GM19467 (cell line): ENCODE measurements around the gene FHIP2A.
"Not testable (repeated sequence)": the region's sequence is repeated elsewhere in the genome, so short reads cannot be mapped to it uniquely, and the experiment has no call there.

ENCODE experiments used
- ATAC-seq: cut with Tn5 transposase; IDR thresholded peaks from one replicate; pipeline ENCODE4 v1.9.1; 2021; ENCODE audit warnings: mild to moderate bottlenecking, moderate library complexity; ENCODE audit not compliant: unreplicated experiment

FHIP2A gene

GRCh38 chr10:114821293-114821914, at the start of gene FHIP2A:
Gene FHIP2A, plus strand, starts transcription at chr10:114821780. Its CDS starts 299 bp downstream, at chr10:114822079.
- ATAC-seq, result peak; percentile 74

- no peak for ATAC-seq
Measured at GRCh38 chr10:114772496-114773196, 48.9 kb upstream of the FHIP2A start.

- no peak for ATAC-seq
Measured at GRCh38 chr10:114773197-114773532, 48.4 kb upstream of the FHIP2A start.

GRCh38 chr10:114775082-114775481, 46.5 kb upstream of the FHIP2A start:
- not testable (repeated sequence) for ATAC-seq

- ATAC-seq, result no peak
Measured at GRCh38 chr10:114777415-114777814, 44.2 kb upstream of the FHIP2A start.

GRCh38 chr10:114779803-114780576, 41.6 kb upstream of the FHIP2A start:
- no peak for ATAC-seq

- no peak for ATAC-seq
Measured at GRCh38 chr10:114780577-114781184, 40.9 kb upstream of the FHIP2A start.

- no peak for ATAC-seq
Measured at GRCh38 chr10:114782666-114783065, 38.9 kb upstream of the FHIP2A start.

- no peak for ATAC-seq
Measured at GRCh38 chr10:114783686-114784085, 37.9 kb upstream of the FHIP2A start.

GRCh38 chr10:114786492-114786891, 35.1 kb upstream of the FHIP2A start:
- not testable (repeated sequence) for ATAC-seq

GRCh38 chr10:114787131-114787530, 34.4 kb upstream of the FHIP2A start:
- not testable (repeated sequence) for ATAC-seq

- no peak for ATAC-seq
Measured at GRCh38 chr10:114791768-114792167, 29.8 kb upstream of the FHIP2A start.

GRCh38 chr10:114795039-114795438, 26.5 kb upstream of the FHIP2A start:
- no peak for ATAC-seq

GRCh38 chr10:114800361-114800760, 21.2 kb upstream of the FHIP2A start:
- ATAC-seq, result no peak

GRCh38 chr10:114801411-114801813, 20.2 kb upstream of the FHIP2A start:
- ATAC-seq, result no peak

GRCh38 chr10:114802177-114802576, 19.4 kb upstream of the FHIP2A start:
- no peak for ATAC-seq

GRCh38 chr10:114806562-114807391, 14.8 kb upstream of the FHIP2A start:
- ATAC-seq, result no peak

GRCh38 chr10:114808982-114809381, 12.6 kb upstream of the FHIP2A start:
- no peak for ATAC-seq

- ATAC-seq, result peak; percentile 100
Measured at GRCh38 chr10:114810926-114811325, 10.7 kb upstream of the FHIP2A start.

- ATAC-seq, result no peak
Measured at GRCh38 chr10:114811862-114812261, 9.7 kb upstream of the FHIP2A start.

- ATAC-seq, result no peak
Measured at GRCh38 chr10:114815791-114816190, 5.8 kb upstream of the FHIP2A start.
